Osteocyte (in vitro differentiated cells): ENCODE data around the gene GADD45GIP1. TPM values are rescaled to one million over a fixed set of nuclear protein-coding genes. Genes with fewer than 3 reads are reported as not detected.
"Not testable (repeated sequence)": the region's sequence is repeated elsewhere in the genome, so short reads cannot be mapped to it uniquely, and the experiment has no call there.

ENCODE experiments used
- DNase-seq: peaks from one replicate; pipeline ENCODE4 v3.0.0; 2021; ENCODE audit warnings: mixed read lengths; ENCODE audit not compliant: unreplicated experiment; ENCODE audit errors: extremely low spot score
- H3K27ac Mint-ChIP-seq: one replicate; pipeline ENCODE4 v1.8.0; 2021; ENCODE audit warnings: mild to moderate bottlenecking, mixed read lengths; ENCODE audit not compliant: unreplicated experiment
- H3K27me3 Mint-ChIP-seq: one replicate; pipeline ENCODE4 v1.8.0; 2021; ENCODE audit warnings: mixed read lengths; ENCODE audit not compliant: unreplicated experiment
- H3K36me3 Mint-ChIP-seq: one replicate; pipeline ENCODE4 v1.8.0; 2021; ENCODE audit warnings: mixed read lengths; ENCODE audit not compliant: unreplicated experiment
- H3K4me1 Mint-ChIP-seq: one replicate; pipeline ENCODE4 v1.8.0; 2021; ENCODE audit warnings: mixed read lengths; ENCODE audit not compliant: unreplicated experiment
- H3K4me3 Mint-ChIP-seq: one replicate; pipeline ENCODE4 v1.8.0; 2021; ENCODE audit warnings: mild to moderate bottlenecking, moderate library complexity, mixed read lengths; ENCODE audit not compliant: unreplicated experiment
- H3K9me3 Mint-ChIP-seq: one replicate; pipeline ENCODE4 v1.8.0; 2021; ENCODE audit warnings: mixed read lengths; ENCODE audit not compliant: unreplicated experiment
- total RNA-seq: library from RNA; stranded (reverse); gene quantifications from 2 replicates; pipeline ENCODE4 v1.2.1, GENCODE V29; 2021
- TF ChIP-seq, protein P1 (sequence below): fragments of 200-600 bp; sonication (generic); IDR thresholded peaks from 2 replicates; pipeline ENCODE4 v1.5.0; 2021; ENCODE audit warnings: antibody characterized with exemption, mild to moderate bottlenecking, moderate library complexity

Gene GADD45GIP1
- total RNA-seq, 1 donor from 2014 or later: 24.0 TPM

DNA sequence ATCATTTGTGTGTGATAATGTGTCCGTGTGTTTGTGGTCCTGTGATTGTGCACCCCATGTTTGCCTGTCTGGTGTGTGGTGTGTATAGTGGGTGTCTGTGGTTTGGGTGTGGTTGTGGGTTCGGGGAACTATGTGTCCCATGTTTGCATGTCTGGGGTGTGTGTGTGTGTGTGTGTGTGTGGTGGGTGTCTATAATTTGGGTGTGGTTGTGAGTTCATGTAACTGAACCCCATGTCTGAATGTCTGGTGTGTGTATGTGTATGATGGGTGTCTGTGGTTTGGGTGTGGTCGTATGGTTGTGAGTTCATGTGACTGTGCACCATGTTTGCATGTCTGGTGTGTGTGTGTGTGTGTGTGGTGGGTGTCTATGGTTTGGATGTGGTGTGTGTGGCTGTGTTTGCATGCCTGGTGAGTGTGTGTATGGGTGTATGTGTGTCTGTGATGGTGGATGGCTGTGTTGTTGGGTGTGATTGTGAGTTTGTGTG lies 27.2 kb upstream of the GADD45GIP1 start:
- Mint-ChIP-seq H3K4me1 (peaks cover 16% of the 10 kb centered on the region), H3K9me3 (no peaks in the 10 kb centered on the region), H3K4me3 (no peak overlapping the region), H3K27ac (no peak overlapping the region), H3K27me3 (peaks cover 2% of the 10 kb centered on the region), H3K36me3 (no peaks in the 10 kb centered on the region)
- no peak for DNase-seq
- TF ChIP-seq, protein P1, sequence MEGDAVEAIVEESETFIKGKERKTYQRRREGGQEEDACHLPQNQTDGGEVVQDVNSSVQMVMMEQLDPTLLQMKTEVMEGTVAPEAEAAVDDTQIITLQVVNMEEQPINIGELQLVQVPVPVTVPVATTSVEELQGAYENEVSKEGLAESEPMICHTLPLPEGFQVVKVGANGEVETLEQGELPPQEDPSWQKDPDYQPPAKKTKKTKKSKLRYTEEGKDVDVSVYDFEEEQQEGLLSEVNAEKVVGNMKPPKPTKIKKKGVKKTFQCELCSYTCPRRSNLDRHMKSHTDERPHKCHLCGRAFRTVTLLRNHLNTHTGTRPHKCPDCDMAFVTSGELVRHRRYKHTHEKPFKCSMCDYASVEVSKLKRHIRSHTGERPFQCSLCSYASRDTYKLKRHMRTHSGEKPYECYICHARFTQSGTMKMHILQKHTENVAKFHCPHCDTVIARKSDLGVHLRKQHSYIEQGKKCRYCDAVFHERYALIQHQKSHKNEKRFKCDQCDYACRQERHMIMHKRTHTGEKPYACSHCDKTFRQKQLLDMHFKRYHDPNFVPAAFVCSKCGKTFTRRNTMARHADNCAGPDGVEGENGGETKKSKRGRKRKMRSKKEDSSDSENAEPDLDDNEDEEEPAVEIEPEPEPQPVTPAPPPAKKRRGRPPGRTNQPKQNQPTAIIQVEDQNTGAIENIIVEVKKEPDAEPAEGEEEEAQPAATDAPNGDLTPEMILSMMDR: no peak

DNA sequence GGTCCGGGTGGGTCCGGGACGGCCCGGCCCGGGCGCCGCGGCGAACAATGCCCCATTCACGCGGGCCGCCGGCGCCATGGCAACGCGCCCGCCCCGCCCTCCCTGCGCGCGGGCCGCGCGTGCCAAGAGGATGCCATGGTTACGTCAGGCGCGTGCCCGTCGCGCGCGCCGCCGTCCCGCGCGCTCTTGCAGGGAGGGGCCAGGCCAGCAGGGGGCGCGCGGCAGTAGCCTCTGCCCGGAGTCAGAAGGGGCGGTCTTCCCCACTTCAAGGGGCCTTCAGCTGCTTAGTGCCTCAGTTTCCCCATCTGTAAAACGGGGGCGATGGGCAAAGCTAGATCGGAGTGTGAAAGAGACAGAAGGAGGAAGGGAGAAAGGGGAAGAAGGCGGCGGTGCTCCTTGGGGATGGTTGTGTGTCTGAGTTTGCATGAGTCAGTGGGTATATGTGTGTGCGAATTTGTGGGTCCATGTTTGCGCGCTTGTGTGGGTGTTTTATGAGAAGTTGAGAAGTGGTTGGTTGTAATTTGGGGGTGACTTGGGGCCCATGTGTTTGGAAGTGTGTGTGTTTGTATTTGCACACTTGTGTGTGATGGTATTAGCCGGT lies 26.6 kb upstream of the GADD45GIP1 start:
- no peak overlapping the region for H3K4me3 Mint-ChIP-seq
- H3K36me3 Mint-ChIP-seq: no peaks in the 10 kb centered on the region
- no peaks in the 10 kb centered on the region for H3K9me3 Mint-ChIP-seq
- H3K27ac Mint-ChIP-seq: no peak overlapping the region
- DNase-seq: peak; percentile 95
- H3K27me3 Mint-ChIP-seq: peaks cover 2% of the 10 kb centered on the region
- TF ChIP-seq, protein P1: peak; percentile 99
- H3K4me1 Mint-ChIP-seq: peaks cover 16% of the 10 kb centered on the region

DNA sequence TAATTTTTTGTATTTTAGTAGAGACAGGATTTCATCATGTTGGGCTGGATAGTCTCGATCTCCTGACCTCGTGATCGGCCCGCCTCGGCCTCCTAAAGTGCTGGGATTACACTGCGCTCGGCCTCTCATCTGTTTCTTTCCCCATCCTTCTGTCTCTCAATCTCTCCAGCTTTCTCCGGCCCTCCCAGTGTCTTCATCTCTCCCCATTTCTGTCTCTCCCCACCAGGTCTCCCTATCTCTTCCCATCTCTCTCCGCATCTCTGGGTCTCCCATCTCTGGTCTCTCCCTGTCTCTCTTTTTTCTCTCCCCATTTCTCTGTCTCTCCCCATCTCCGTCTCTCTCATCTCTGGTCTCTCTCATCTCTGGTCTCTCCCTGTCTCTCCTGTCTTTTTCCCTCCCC lies 26.1 kb upstream of the GADD45GIP1 start:
- DNase-seq: no peak
- no peaks in the 10 kb centered on the region for H3K36me3 Mint-ChIP-seq
- no peaks in the 10 kb centered on the region for H3K9me3 Mint-ChIP-seq
- H3K27ac Mint-ChIP-seq: no peak overlapping the region
- peaks cover 16% of the 10 kb centered on the region for H3K4me1 Mint-ChIP-seq
- TF ChIP-seq, protein P1: no peak
- H3K27me3 Mint-ChIP-seq: peaks cover 2% of the 10 kb centered on the region
- H3K4me3 Mint-ChIP-seq: no peak overlapping the region

DNA sequence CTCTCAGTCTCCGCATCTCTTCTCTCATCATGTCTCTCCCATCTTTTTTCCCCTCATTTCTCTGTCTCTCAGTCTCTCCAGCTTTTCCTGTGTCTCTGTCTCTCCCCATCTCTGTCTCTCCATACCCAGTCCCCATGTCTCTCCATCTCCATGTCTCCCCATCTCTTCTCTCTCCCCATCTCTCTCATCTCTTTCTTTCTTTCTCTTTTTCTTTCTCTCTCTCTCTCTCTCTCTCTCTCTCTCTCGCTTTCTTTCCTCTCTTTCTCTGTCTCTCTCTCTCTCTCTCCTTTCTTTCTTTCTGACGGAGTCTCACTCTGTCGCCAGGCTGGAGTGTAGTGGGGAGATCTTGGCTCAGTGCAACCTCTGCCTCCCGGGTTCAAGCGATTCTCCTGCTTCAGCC lies 25.6 kb upstream of the GADD45GIP1 start:
- H3K4me3 Mint-ChIP-seq: no peak overlapping the region
- peaks cover 18% of the 10 kb centered on the region for H3K4me1 Mint-ChIP-seq

DNA sequence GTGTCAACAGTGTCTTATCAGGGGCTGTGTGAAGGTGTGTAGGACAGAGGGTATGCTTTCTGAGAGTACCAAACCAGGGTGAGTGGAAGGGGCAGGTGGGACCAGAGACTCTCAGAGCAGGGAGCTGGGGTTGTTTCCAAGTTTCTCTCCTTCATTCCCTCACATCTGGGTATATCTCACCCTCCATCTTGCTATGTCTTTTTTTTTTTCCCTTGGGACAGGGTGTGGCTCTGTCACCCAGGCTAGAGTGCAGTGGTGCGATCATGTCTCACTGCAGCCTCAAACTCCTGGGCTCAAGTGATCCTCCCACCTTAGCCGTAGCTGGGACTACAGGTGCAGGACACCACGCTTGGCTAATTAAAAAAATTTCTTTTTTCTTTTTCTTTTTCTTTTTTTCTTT lies 23.0 kb upstream of the GADD45GIP1 start:
- Mint-ChIP-seq H3K27me3 (peaks cover 2% of the 10 kb centered on the region), H3K4me3 (no peak overlapping the region), H3K9me3 (no peaks in the 10 kb centered on the region), H3K27ac (no peak overlapping the region), H3K36me3 (no peaks in the 10 kb centered on the region), H3K4me1 (peaks cover 5% of the 10 kb centered on the region)
- TF ChIP-seq, protein P1: no peak
- no peak for DNase-seq

More for the DNA sequence above, 25.6 kb upstream of the GADD45GIP1 start:
- H3K27ac Mint-ChIP-seq: no peak overlapping the region
- H3K36me3 Mint-ChIP-seq: no peaks in the 10 kb centered on the region
- no peaks in the 10 kb centered on the region for H3K9me3 Mint-ChIP-seq
- H3K27me3 Mint-ChIP-seq: peaks cover 2% of the 10 kb centered on the region
- TF ChIP-seq, protein P1: no peak
- no peak for DNase-seq

DNA sequence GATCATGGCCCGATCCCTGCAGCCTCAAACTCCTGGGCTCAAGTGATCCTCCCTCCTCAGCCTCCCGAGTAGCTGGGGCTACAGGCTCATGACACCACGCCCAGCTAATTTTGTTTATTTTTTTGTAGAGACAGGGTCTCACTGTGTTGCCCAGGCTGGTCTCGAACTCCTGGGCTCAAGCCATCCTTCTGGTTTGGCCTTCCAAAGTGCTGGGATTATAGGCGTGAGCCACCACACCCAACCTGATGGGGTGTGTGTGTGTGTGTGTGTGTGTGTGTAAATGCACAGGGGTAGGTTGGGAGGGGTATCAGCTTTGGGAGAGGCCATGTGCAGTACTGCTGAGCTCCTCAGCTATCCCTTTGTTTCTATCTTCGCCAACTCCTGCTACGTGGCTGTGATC lies 19.1 kb upstream of the GADD45GIP1 start:
- H3K9me3 Mint-ChIP-seq, H3K4me3 Mint-ChIP-seq, H3K27ac Mint-ChIP-seq, DNase-seq, H3K36me3 Mint-ChIP-seq, H3K4me1 Mint-ChIP-seq, H3K27me3 Mint-ChIP-seq: not testable (repeated sequence)
